ENCODE data around the gene C11orf71.
A peak's percentile ranks its signal among the peaks of the same experiment; 100 is the strongest.

C11orf71 gene

DNA sequence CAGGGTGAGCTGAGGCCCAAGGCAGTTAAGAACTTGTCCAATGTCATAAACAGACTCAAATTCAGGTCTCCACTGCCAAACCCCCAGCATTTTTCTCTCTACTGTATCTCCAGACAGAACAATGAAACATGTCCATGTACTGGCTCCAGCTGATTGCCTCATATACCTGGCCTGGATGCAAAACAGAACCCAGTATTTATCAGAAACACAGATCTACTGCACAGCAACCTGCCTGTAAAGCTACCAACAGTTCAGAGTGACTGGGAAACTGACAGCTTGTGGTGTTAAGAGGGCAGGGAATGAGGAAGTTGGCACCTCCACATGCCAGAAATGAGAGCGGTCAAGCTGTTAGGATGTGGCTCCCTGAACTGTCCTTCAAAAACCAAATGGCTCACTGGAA, 41.6 kb downstream of the C11orf71 start:
- DNase-seq (ENCODE audit: low spot score), result no peak

DNA sequence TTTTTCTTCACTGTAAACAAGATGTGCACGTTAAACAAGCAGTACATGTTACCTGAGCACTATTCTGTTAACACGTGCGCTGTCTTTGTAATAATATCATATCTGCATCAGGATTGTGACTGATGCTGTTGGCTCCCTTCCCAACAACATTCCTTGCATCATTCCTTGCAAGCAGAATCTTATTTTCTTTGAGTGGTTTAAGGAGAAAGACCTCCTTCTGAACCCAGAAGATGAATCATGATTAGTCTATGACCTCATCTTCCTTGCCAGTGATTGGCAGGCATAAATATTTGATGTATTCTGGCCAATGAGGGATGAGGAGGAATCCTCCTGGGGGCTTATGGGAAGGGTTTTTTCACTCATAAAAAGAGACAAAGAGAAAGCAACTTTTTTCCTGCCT, 46.2 kb downstream of the C11orf71 start:
- DNase-seq (ENCODE audit: low spot score), result peak; percentile 35

DNA sequence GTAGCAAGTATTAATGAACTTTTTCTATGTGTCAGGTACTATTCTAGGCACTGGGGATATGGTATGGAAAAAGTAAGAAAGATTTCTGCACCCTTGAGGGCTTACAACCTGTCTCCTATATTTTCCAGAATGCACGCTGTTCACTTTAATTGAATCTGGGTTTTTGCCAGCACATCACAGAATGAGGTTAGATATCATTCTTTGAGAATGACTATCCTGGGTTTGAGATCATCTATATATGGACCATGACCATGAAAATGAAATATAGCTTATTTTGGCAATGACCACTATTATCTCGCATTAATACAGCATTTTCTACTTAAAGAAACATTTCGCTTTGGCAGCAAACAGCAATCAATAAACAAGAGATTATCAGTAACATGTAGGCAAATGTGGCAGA, 46.9 kb downstream of the C11orf71 start:
- DNase-seq (ENCODE audit: low spot score), result no peak

DNA sequence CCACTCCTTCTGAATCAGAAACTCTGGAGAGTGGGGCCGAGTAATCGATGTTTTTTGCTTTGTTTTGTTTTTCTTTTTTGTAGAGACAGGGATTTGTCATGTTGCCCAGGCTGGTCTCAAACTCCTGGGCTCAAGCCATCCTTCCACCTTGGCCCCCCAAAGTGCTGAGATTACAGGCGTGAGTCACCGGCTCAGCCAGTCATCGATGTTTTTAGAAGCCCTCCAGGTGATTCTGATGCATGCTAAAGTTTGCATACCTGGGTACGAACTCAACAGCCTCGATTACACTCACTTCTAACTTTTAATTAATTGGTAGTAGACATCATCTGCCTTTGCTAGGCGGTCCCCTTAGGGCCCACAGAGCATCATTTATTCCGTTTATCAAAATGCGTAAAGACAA, 50.3 kb downstream of the C11orf71 start:
- no peak for DNase-seq (ENCODE audit: low spot score)

Data from AG20443 (cell line).